IPS-15b (cell line): ENCODE data around the gene IGF2BP2.
"Not testable (repeated sequence)": the region's sequence is repeated elsewhere in the genome, so short reads cannot be mapped to it uniquely, and the experiment has no call there.

Source experiments
- H3K27me3 ChIP-seq: one replicate; pipeline ENCODE4 v1.6.1; 2013; ENCODE audit warnings: low read length; ENCODE audit not compliant: control insufficient read depth, insufficient read depth
- H3K36me3 ChIP-seq: one replicate; pipeline ENCODE4 v1.6.1; 2013; ENCODE audit warnings: low read length; ENCODE audit not compliant: control insufficient read depth, insufficient read depth
- H3K4me1 ChIP-seq: one replicate; pipeline ENCODE4 v1.6.1; 2013; ENCODE audit warnings: mild to moderate bottlenecking, low read length; ENCODE audit not compliant: control insufficient read depth, insufficient read depth
- H3K4me3 ChIP-seq: one replicate; pipeline ENCODE4 v1.5.1; 2013; ENCODE audit warnings: low read depth, low read length
- H3K9ac ChIP-seq: one replicate; pipeline ENCODE4 v1.6.1; 2013; ENCODE audit warnings: low read depth, mild to moderate bottlenecking, low read length
- H3K9me3 ChIP-seq: one replicate; pipeline ENCODE4 v1.6.1; 2013; ENCODE audit warnings: mild to moderate bottlenecking, low read length; ENCODE audit not compliant: control insufficient read depth, insufficient read depth

IGF2BP2 gene

GRCh38 chr3:185853771-185854170 is 28.9 kb upstream of the IGF2BP2 start:
- not testable (repeated sequence) for H3K27me3 ChIP-seq, H3K36me3 ChIP-seq, H3K4me3 ChIP-seq, H3K9me3 ChIP-seq, H3K9ac ChIP-seq, H3K4me1 ChIP-seq

GRCh38 chr3:185852635-185853034 is 27.8 kb upstream of the IGF2BP2 start:
- Histone ChIP-seq H3K27me3 (no peaks in the 10 kb centered on the region), H3K9me3 (no peaks in the 10 kb centered on the region), H3K36me3 (no peaks in the 10 kb centered on the region), H3K4me1 (peaks cover 2% of the 10 kb centered on the region), H3K4me3 (no peak overlapping the region), H3K9ac (no peak overlapping the region)

- H3K9ac ChIP-seq: no peak overlapping the region
- H3K27me3 ChIP-seq: no peaks in the 10 kb centered on the region
- H3K4me3 ChIP-seq: no peak overlapping the region
- peaks cover 2% of the 10 kb centered on the region for H3K4me1 ChIP-seq
- H3K36me3 ChIP-seq: no peaks in the 10 kb centered on the region
- no peaks in the 10 kb centered on the region for H3K9me3 ChIP-seq
Measured at GRCh38 chr3:185851959-185852358, 27.1 kb upstream of the IGF2BP2 start.

- H3K4me3 ChIP-seq: no peak overlapping the region
- H3K9me3 ChIP-seq: no peaks in the 10 kb centered on the region
- no peaks in the 10 kb centered on the region for H3K36me3 ChIP-seq
- H3K9ac ChIP-seq: no peak overlapping the region
- H3K27me3 ChIP-seq: no peaks in the 10 kb centered on the region
- peaks cover 2% of the 10 kb centered on the region for H3K4me1 ChIP-seq
Measured at GRCh38 chr3:185851046-185851445, 26.2 kb upstream of the IGF2BP2 start.

DNA sequence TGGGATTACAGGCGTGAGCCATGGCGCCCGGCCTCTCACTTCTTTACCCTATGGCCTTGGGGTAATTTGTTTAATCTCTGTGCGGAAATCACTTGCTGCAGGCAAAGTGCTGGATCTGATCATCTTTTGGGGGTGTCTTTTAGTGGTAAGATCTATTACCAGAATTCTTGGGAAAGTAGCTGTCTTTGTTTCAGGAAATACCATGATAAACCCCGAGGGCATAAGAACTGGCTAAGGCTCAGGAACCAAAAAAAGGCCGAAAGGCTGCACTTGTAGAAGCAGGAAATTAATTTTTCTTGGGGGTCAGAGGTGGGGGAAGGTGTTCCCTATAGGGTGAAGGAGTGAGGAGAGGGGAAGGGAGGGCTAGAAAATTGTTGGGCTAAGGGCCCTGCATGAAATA is 22.7 kb upstream of the IGF2BP2 start:
- H3K4me3 ChIP-seq: no peak overlapping the region
- no peak overlapping the region for H3K9ac ChIP-seq
- no peaks in the 10 kb centered on the region for H3K27me3 ChIP-seq
- H3K36me3 ChIP-seq: no peaks in the 10 kb centered on the region
- peaks cover 2% of the 10 kb centered on the region for H3K4me1 ChIP-seq
- no peaks in the 10 kb centered on the region for H3K9me3 ChIP-seq

- Histone ChIP-seq H3K9ac (no peak overlapping the region), H3K36me3 (no peaks in the 10 kb centered on the region), H3K9me3 (no peaks in the 10 kb centered on the region), H3K4me1 (peaks cover 2% of the 10 kb centered on the region), H3K27me3 (no peaks in the 10 kb centered on the region), H3K4me3 (no peak overlapping the region)
Measured at GRCh38 chr3:185846037-185846436, 21.2 kb upstream of the IGF2BP2 start.

- peaks cover 2% of the 10 kb centered on the region for H3K4me1 ChIP-seq
- no peaks in the 10 kb centered on the region for H3K36me3 ChIP-seq
- H3K9ac ChIP-seq: no peak overlapping the region
- no peaks in the 10 kb centered on the region for H3K9me3 ChIP-seq
- no peaks in the 10 kb centered on the region for H3K27me3 ChIP-seq
- H3K4me3 ChIP-seq: no peak overlapping the region
Measured at GRCh38 chr3:185844051-185844450, 19.2 kb upstream of the IGF2BP2 start.

DNA sequence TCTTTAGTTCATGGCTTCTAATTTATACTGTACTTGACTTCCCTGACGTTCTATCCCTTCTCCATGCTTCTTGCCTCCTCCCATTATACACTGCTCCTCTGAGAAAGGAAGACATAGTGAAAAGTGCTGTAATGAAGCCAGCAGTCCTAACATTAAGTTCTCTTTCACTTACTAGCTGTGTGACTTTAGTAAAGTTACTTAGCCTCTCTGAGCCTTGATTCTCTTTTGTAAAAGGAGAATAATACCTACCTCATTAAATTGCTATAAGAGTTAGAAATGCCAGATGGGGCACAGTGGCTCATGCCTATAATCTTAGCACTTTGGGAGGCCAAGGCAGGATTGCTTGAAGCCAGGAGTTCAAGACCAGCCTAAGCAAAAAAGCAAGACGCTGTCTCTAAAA is 18.8 kb upstream of the IGF2BP2 start:
- Histone ChIP-seq H3K36me3 (no peaks in the 10 kb centered on the region), H3K27me3 (no peaks in the 10 kb centered on the region), H3K9ac (no peak overlapping the region), H3K4me1 (peaks cover 2% of the 10 kb centered on the region), H3K9me3 (no peaks in the 10 kb centered on the region), H3K4me3 (no peak overlapping the region)

DNA sequence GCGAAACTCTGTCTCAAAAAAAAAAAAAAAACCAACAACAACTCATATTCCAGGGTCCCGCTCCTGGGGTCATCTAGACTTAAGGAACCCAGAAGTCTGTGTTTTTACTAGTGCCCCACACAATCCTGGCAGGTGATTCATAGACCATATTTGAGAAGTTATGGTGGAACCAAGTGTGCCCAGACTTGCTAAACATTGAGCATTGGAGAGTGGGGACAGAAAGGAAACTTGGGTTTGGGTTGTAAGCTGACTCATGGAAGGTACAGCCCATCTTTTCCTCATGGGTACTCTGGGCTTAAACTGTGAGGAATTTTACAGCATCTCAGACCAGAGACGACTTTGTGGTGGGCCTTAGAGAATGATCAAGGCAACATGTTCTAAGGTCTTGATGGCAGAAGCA is 18.3 kb upstream of the IGF2BP2 start:
- peaks cover 2% of the 10 kb centered on the region for H3K4me1 ChIP-seq
- H3K4me3 ChIP-seq: no peak overlapping the region
- no peaks in the 10 kb centered on the region for H3K36me3 ChIP-seq
- H3K9ac ChIP-seq: no peak overlapping the region
- no peaks in the 10 kb centered on the region for H3K9me3 ChIP-seq
- no peaks in the 10 kb centered on the region for H3K27me3 ChIP-seq

- H3K4me1 ChIP-seq: no peaks in the 10 kb centered on the region
- no peak overlapping the region for H3K4me3 ChIP-seq
- H3K27me3 ChIP-seq: no peaks in the 10 kb centered on the region
- no peaks in the 10 kb centered on the region for H3K36me3 ChIP-seq
- no peaks in the 10 kb centered on the region for H3K9me3 ChIP-seq
- H3K9ac ChIP-seq: no peak overlapping the region
Measured at GRCh38 chr3:185842241-185842640, 17.4 kb upstream of the IGF2BP2 start.

DNA sequence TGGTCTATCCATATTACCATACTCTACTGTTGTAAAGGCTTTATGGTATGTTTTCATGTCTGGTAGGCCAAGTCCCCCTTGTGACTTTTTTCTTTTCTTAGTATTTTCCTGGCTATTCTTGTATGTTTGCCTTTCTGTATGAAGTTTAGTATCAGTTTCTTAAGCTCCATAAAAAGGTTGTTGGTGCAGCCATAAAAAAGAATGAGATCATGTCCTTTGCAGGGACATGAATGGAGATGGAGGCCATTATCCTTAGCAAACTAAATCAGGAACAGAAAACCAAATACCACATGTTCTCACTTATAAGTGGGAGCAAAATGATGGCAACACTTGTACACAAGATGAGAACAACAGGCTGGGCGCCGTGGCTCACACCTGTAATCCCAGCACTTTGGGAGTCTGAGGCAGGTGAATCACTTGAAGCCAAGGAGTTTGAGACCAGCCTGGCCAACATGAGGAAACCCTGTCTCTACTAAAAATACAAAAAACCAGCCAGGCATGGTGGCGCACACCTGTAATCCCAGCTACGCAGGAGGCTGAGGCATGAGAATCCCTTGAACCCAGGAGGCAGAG is 13.7 kb upstream of the IGF2BP2 start:
- not testable (repeated sequence) for H3K9me3 ChIP-seq, H3K36me3 ChIP-seq, H3K4me3 ChIP-seq, H3K4me1 ChIP-seq, H3K27me3 ChIP-seq, H3K9ac ChIP-seq

- Histone ChIP-seq H3K4me3 (no peak overlapping the region), H3K9me3 (no peaks in the 10 kb centered on the region), H3K4me1 (no peaks in the 10 kb centered on the region), H3K27me3 (no peaks in the 10 kb centered on the region), H3K36me3 (no peaks in the 10 kb centered on the region), H3K9ac (no peak overlapping the region)
Measured at GRCh38 chr3:185837414-185837813, 12.6 kb upstream of the IGF2BP2 start.
